Right lobe of liver (tissue), 6 donors: Measurements from ENCODE around the gene MFAP5. TPM values are rescaled to one million over a fixed set of nuclear protein-coding genes. Genes with fewer than 3 reads are reported as not detected.

Source experiments
- ATAC-seq, 4 donors: fragments of 200-7000 bp; cut with Tn5 transposase; one replicate each; pipeline ENCODE4 v1.9.1; 2020; ENCODE audit warnings: mild to moderate bottlenecking in 4 of 4, moderate library complexity in 4 of 4
- DNase-seq, 3 donors: peaks; one replicate each; pipeline ENCODE4 v3.0.0-alpha.2; 2020
- H3K27ac ChIP-seq, 3 donors: fragments of 200-600 bp; one replicate each; pipeline ENCODE4 v1.8.0; 2022
- H3K27me3 ChIP-seq, 2 donors: fragments of 200-600 bp; one replicate each; pipeline ENCODE4 v1.8.0; 2022
- H3K36me3 ChIP-seq, 4 donors: fragments of 200-600 bp; sonication (generic) in 1 of 4; one replicate each; pipeline versions ENCODE4 v1.5.1 to v1.8.0; 2017 to 2022; ENCODE audit warnings: control low read depth in 1 of 4
- H3K4me1 ChIP-seq, 4 donors: fragments of 200-600 bp; sonication (generic) in 1 of 4; one replicate each; pipeline versions ENCODE4 v1.5.1 to v1.8.0; 2017 to 2022; ENCODE audit warnings: control low read depth in 1 of 4
- H3K4me3 ChIP-seq, 3 donors: fragments of 200-600 bp; one replicate each; pipeline ENCODE4 v1.8.0; 2022
- H3K9me3 ChIP-seq, 4 donors: fragments of 200-600 bp; sonication (generic) in 1 of 4; one replicate each; pipeline versions ENCODE4 v1.5.1 to v1.8.0; 2017 to 2022; ENCODE audit warnings: control low read depth in 1 of 4
- POLR2A ChIP-seq: fragments of 450-650 bp; IDR thresholded peaks from one replicate; pipeline ENCODE4 v1.6.1; 2017; ENCODE audit warnings: antibody characterized with exemption, mild to moderate bottlenecking
- WGBS: methylation state at CpG from one replicate; pipeline ENCODE4 v1.1.6; 2018; ENCODE audit warnings: low coverage, low lambda C conversion rate; ENCODE audit not compliant: insufficient coverage; ENCODE audit errors: missing lambda C conversion rate; 5-methylcytosine and 5-hydroxymethylcytosine counted together
- intact Hi-C, 2 donors: fragments of 100-400 bp; cut with DNase I; formaldehyde crosslinking; loops; one replicate each; pipeline versions ENCODE4 v1.11.2 to v1.14.1; 2022
- small RNA-seq, 2 experiments: library from RNA; depleted of rRNA; stranded (forward); fragments of <200 nt; gene quantifications; one replicate each; pipeline ENCODE3, GENCODE V24; 2016
- total RNA-seq, 6 experiments: library from RNA; depleted of rRNA in 2 of 6; stranded (reverse); fragments of >200 nt in 2 of 6; fragmentation: NEBNext Ultra II Directional in 3 of 6; extraction: Animal tissue kit (Norgen Biotek cat#: 25700) in 3 of 6; gene quantifications; one replicate each; pipeline versions ENCODE4 v1.1.0 to v1.2.4, GENCODE V29; 2016 to 2023
- TF ChIP-seq, protein P1 (sequence below), 4 donors: fragments of 200-600 bp in 3 of 4; fragments of 450-650 bp in 1 of 4; IDR thresholded peaks; one replicate each; pipeline versions ENCODE4 v1.5.1 to v1.8.0; 2016 to 2022; ENCODE audit warnings: antibody characterized with exemption in 4 of 4, mild to moderate bottlenecking in 2 of 4
- donor health status: DM: no; HTN: yes; CAD: no.
- donor health status: DM: no; HTN: no; CAD: no.
- donor health status: DM: no; HTN: no; CAD: no.
- donor health status: DM: no; HTN: yes; CAD: no.
- donor health status: DM: no; HTN: yes; CAD: no.

Gene MFAP5
- total RNA-seq, 6 experiments from 2014 or later, result 0.12 to 0.39 TPM; not detected in 4

DNA sequence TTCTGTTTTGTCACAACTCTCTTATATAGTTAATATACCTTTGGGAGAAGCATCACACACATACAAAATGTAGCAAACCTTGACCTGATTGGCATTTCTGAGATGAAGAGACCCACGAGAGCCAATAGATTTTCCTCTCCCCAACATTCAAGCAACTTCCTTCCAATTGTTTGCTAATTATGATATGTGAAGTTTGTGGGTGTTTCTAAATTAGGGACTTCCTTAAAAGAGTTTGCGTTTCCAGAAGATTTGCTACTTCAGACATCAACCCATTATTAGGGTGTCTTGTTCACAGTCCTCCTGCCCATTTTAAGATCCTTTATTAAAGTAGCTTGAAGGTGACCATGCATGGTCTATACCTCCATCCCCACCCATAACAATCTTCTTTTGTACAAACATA is 59.3 kb downstream of the MFAP5 start:
- ATAC-seq (no peak), DNase-seq (no peak)
- Histone ChIP-seq H3K4me3 (no peak overlapping the region), H3K27me3 (no peaks in the 10 kb centered on the region), H3K9me3 (no peaks in the 10 kb centered on the region), H3K4me1 (no peaks in the 10 kb centered on the region), H3K36me3 (no peaks in the 10 kb centered on the region), H3K27ac (no peak overlapping the region)
- 37% methylated on average over 2 of the region's 2 CpGs for WGBS
- TF ChIP-seq, protein P1, sequence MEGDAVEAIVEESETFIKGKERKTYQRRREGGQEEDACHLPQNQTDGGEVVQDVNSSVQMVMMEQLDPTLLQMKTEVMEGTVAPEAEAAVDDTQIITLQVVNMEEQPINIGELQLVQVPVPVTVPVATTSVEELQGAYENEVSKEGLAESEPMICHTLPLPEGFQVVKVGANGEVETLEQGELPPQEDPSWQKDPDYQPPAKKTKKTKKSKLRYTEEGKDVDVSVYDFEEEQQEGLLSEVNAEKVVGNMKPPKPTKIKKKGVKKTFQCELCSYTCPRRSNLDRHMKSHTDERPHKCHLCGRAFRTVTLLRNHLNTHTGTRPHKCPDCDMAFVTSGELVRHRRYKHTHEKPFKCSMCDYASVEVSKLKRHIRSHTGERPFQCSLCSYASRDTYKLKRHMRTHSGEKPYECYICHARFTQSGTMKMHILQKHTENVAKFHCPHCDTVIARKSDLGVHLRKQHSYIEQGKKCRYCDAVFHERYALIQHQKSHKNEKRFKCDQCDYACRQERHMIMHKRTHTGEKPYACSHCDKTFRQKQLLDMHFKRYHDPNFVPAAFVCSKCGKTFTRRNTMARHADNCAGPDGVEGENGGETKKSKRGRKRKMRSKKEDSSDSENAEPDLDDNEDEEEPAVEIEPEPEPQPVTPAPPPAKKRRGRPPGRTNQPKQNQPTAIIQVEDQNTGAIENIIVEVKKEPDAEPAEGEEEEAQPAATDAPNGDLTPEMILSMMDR (IDR thresholded peaks at IDR 0.05), result no peak
- no peak for TF ChIP-seq POLR2A
- intact Hi-C loops, result loop anchor here in 1 of 2 donors (10.0 kb wide), 1 partner anchor 58 kb away; the partner anchor contains the start of gene CLEC4E

- ATAC-seq (no peak), DNase-seq (no peak)
- TF ChIP-seq, protein P1 (IDR thresholded peaks at IDR 0.05), result no peak
- TF ChIP-seq POLR2A, result no peak
- intact Hi-C loops, result no loop called here
- no peaks in the 10 kb centered on the region for H3K36me3 ChIP-seq
- no peaks in the 10 kb centered on the region for H3K27me3 ChIP-seq
- H3K4me1 ChIP-seq, result peaks cover 0 to 3% (median 0%) of the 10 kb centered on the region in 4 donors
- H3K4me3 ChIP-seq, result no peak overlapping the region
- no peaks in the 10 kb centered on the region for H3K9me3 ChIP-seq
- 60% methylated on average over 3 of the region's 3 CpGs for WGBS
- H3K27ac ChIP-seq, result no peak overlapping the region
Observed at GRCh38 chr12:8596561-8596960, 66.1 kb downstream of the MFAP5 start.

Small RNA genes lying within 50 kb of the gene (small RNA-seq; reads per million reads assigned to genes)
- 0 reads per million in 2 experiments for gene RF00564

Other genes starting within 250 kb of the MFAP5 start
- gene CLEC6A, start 206.9 kb downstream of the MFAP5 start, total RNA-seq, result not detected
- gene CLEC4D, start 149.3 kb downstream of the MFAP5 start, total RNA-seq, result under 1 TPM in 3 of 6 experiments, not detected in 3; 0.09 to 0.43 (median 0.16) TPM
- gene CLEC4E, start 121.9 kb downstream of the MFAP5 start, total RNA-seq, result 1 to 10 TPM in 3 of 6 experiments, under 1 TPM in 3; 0.42 to 3.1 (median 0.99) TPM
- not detected for gene AICDA, start 50.0 kb downstream of the MFAP5 start, total RNA-seq
- 1 to 10 TPM; 1.3 to 4.7 (median 2.6) TPM for gene RIMKLB, start 35.2 kb upstream of the MFAP5 start, total RNA-seq
- under 1 TPM in 1 of 6 experiments, not detected in 5; 0.07 TPM for gene A2ML1, start 159.8 kb upstream of the MFAP5 start, total RNA-seq